OCI-LY7 (cell line): ENCODE results near the gene GNAI2. TPM values are rescaled to one million over a fixed set of nuclear protein-coding genes. Genes with fewer than 3 reads are reported as not detected.
A peak's percentile ranks its signal among the peaks of the same experiment; 100 is the strongest.

ENCODE experiments used
- BruUV-seq: library from RNA; stranded (reverse); fragments of 400-500 nt; replicated peaks from 2 replicates; lab custom pipeline; 2021; lab: Mats Ljungman, UMichigan
- CTCF ChIA-PET: fragments of 300-600 bp; sonication (Branson Sonifier 250); formaldehyde crosslinking; loops from one replicate; lab custom pipeline; 2022; ENCODE audit warnings: antibody characterized with exemption; ENCODE audit not compliant: unreplicated experiment; lab: Charles Lee
- POLR2A ChIA-PET: fragments of 300-600 bp; sonication (Branson Sonifier 250); formaldehyde crosslinking; loops from one replicate; lab custom pipeline; 2022; ENCODE audit warnings: antibody characterized with exemption; lab: Charles Lee
- DNase-seq: peaks from one replicate; pipeline ENCODE4 v3.0.0-alpha.2; 2015; ENCODE audit warnings: low spot score
- H2AFZ ChIP-seq: fragments of 200-600 bp; sonication (generic), shearing (Covaris generic); 2 replicates; pipeline ENCODE4 v1.6.1; 2014; ENCODE audit warnings: mild to moderate bottlenecking, antibody characterized with exemption, low read length, moderate library complexity
- H3K27ac ChIP-seq: fragments of 200-600 bp; sonication (generic); 2 replicates; pipeline ENCODE4 v1.5.1; 2014; ENCODE audit warnings: mixed run types, low read depth, mild to moderate bottlenecking, moderate library complexity, low read length, inconsistent platforms; ENCODE audit not compliant: poor library complexity, severe bottlenecking
- H3K36me3 ChIP-seq: fragments of 200-600 bp; sonication (generic); 2 replicates; pipeline ENCODE4 v1.6.1; 2014; ENCODE audit warnings: mild to moderate bottlenecking, antibody characterized with exemption, low read length, moderate library complexity, mixed read lengths; ENCODE audit not compliant: insufficient read depth
- H3K4me1 ChIP-seq: fragments of 200-600 bp; sonication (generic); 2 replicates; pipeline ENCODE4 v1.5.1; 2014; ENCODE audit warnings: mild to moderate bottlenecking, low read length; ENCODE audit not compliant: insufficient read depth, poor library complexity, severe bottlenecking
- H3K4me2 ChIP-seq: fragments of 200-600 bp; sonication (generic); 2 replicates; pipeline ENCODE4 v1.6.1; 2014; ENCODE audit warnings: mild to moderate bottlenecking, low read length
- H3K4me3 ChIP-seq: fragments of 200-600 bp; sonication (generic); 2 replicates; pipeline ENCODE4 v1.5.1; 2014; ENCODE audit warnings: mild to moderate bottlenecking, low read depth, low read length; ENCODE audit not compliant: poor library complexity, severe bottlenecking
- H3K79me2 ChIP-seq: fragments of 200-600 bp; sonication (generic); 2 replicates; pipeline ENCODE4 v1.6.1; 2016; ENCODE audit warnings: low read depth, mild to moderate bottlenecking, low read length, moderate library complexity, mixed read lengths; ENCODE audit not compliant: insufficient read depth
- H3K9me2 ChIP-seq: fragments of 200-600 bp; sonication (generic); 2 replicates; pipeline ENCODE4 v1.6.1; 2016; ENCODE audit warnings: mild to moderate bottlenecking, low read length, mixed read lengths; ENCODE audit not compliant: insufficient read depth
- H3K9me3 ChIP-seq: fragments of 200-600 bp; sonication (generic); 2 replicates; pipeline ENCODE4 v1.6.1; 2014; ENCODE audit warnings: mild to moderate bottlenecking, mixed run types, low read length, mixed read lengths
- H4K20me1 ChIP-seq: fragments of 200-600 bp; sonication (generic); 2 replicates; pipeline ENCODE4 v1.6.1; 2014; ENCODE audit warnings: mild to moderate bottlenecking, antibody characterized with exemption, low read length, moderate library complexity, mixed read lengths; ENCODE audit not compliant: insufficient read depth
- CTCF ChIP-seq: fragments of 200-600 bp; sonication (generic); conservative IDR thresholded peaks from 2 replicates; pipeline ENCODE4 v1.5.1; 2014; ENCODE audit warnings: mild to moderate bottlenecking, antibody characterized with exemption, low read length, moderate library complexity, mixed read lengths
- EZH2phosphoT487 ChIP-seq: fragments of 200-600 bp; sonication (generic); IDR thresholded peaks from 2 replicates; pipeline ENCODE4 v1.6.1; 2018; ENCODE audit warnings: low read depth, borderline replicate concordance, mild to moderate bottlenecking, mixed run types, antibody characterized with exemption, low read length, moderate library complexity, mixed read lengths
- intact Hi-C: fragments of 100-400 bp; cut with micrococcal nuclease; formaldehyde crosslinking; loops from one replicate; pipeline ENCODE4 v1.10.0; 2022; ENCODE audit not compliant: unreplicated experiment
- total RNA-seq, 2 experiments: library from RNA; depleted of rRNA in 1 of 2; stranded (reverse); fragments of >200 nt in 1 of 2; shearing (Covaris generic) in 1 of 2; gene quantifications; 2 replicates each; pipeline ENCODE4 v1.2.3, GENCODE V29; 2014 to 2022

Gene GNAI2
- total RNA-seq, 2 experiments from 2014 or later = 190 to 256 TPM

DNA sequence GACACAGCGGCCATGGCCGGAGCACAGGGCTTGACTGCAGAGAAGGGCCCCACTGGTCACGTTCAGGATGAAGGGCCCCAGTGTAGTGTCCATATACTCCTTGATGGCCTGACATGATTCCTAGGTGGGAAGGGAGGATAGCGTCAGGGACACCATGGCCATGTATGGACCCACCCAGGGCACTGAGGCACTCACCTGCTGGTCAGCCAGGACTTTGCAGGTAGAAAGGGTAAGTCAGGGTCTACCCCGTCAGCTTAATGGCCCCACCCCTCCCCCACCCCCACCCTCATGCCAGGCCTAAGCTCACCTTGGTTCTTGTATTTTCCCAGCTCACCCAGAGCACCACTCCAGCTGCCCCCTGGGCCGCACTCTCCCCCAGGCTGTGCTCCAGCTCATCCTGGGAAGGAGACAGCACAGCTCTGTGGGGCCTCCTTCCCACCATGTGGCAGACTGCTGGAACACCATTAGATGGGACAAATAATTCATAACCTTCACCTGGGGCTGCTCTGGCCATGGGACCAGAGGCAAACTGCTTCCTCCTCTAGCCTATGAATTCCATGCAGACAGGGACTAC, 64.8 kb downstream of the GNAI2 start:
- no peak for DNase-seq
- Histone ChIP-seq H3K9me2 (no peaks in the 10 kb centered on the region), H3K4me3 (peak overlapping the region; percentile 78), H3K4me1 (peaks cover 19% of the 10 kb centered on the region), H4K20me1 (no peaks in the 10 kb centered on the region), H3K79me2 (no peaks in the 10 kb centered on the region), H3K36me3 (no peaks in the 10 kb centered on the region), H2AFZ (no peak overlapping the region), H3K4me2 (peak overlapping the region; percentile 73; the same call in 1 of the 2 replicates), H3K27ac (no peak overlapping the region), H3K9me3 (no peaks in the 10 kb centered on the region)
- BruUV-seq = no TSS peak
- ChIA-PET CTCF (interaction anchor here (0.6 kb wide), 2 partner anchors 67 to 106 kb away, joined by 3 read pairs; no protein-coding TSS in a partner anchor), POLR2A (no interaction called here)
- TF ChIP-seq CTCF = no peak
- no peak for TF ChIP-seq EZH2phosphoT487
- intact Hi-C loops = no loop called here

- Histone ChIP-seq H3K4me1 (peaks cover 19% of the 10 kb centered on the region), H2AFZ (no peak overlapping the region), H4K20me1 (no peaks in the 10 kb centered on the region), H3K9me2 (no peaks in the 10 kb centered on the region), H3K36me3 (no peaks in the 10 kb centered on the region), H3K79me2 (no peaks in the 10 kb centered on the region), H3K4me2 (no peak overlapping the region), H3K27ac (no peak overlapping the region), H3K4me3 (no peak overlapping the region), H3K9me3 (0 out of 2 replicates have a peak, but pooled peaks cover 3% of the 10 kb centered on the region)
- no peak for DNase-seq
- intact Hi-C loops = no loop called here
- ChIA-PET POLR2A (no interaction called here), CTCF (no interaction called here)
- TF ChIP-seq CTCF (no peak), EZH2phosphoT487 (no peak)
- BruUV-seq = no TSS peak
These were observed 66.3 kb downstream of the GNAI2 start for GRCh38 chr3:50302095-50303012.
